IPS-20b (cell line): ENCODE data around the gene AGL.
"Not testable (repeated sequence)": the region's sequence is repeated elsewhere in the genome, so short reads cannot be mapped to it uniquely, and the experiment has no call there.

ENCODE experiments used
- H3K27ac ChIP-seq: one replicate; pipeline ENCODE4 v1.5.1; 2013; ENCODE audit warnings: low read length
- H3K27me3 ChIP-seq: 2 replicates; pipeline ENCODE4 v1.6.1; 2013; ENCODE audit warnings: mild to moderate bottlenecking, low read length, inconsistent platforms; ENCODE audit not compliant: insufficient read depth
- H3K36me3 ChIP-seq: 2 replicates; pipeline ENCODE4 v1.6.1; 2013; ENCODE audit warnings: low read depth, mild to moderate bottlenecking, inconsistent platforms, low read length, moderate library complexity; ENCODE audit not compliant: insufficient read depth
- H3K4me1 ChIP-seq: 2 replicates; pipeline ENCODE4 v1.6.1; 2013; ENCODE audit warnings: mild to moderate bottlenecking, control low read depth, inconsistent platforms, low read length, moderate library complexity; ENCODE audit not compliant: insufficient read depth
- H3K4me3 ChIP-seq: 2 replicates; pipeline ENCODE4 v1.5.1; 2013; ENCODE audit warnings: mild to moderate bottlenecking, low read length, inconsistent platforms
- H3K9ac ChIP-seq: 2 replicates; pipeline ENCODE4 v1.6.1; 2013; ENCODE audit warnings: low read depth, mild to moderate bottlenecking, inconsistent platforms, low read length, moderate library complexity
- H3K9me3 ChIP-seq: 2 replicates; pipeline ENCODE4 v1.6.1; 2013; ENCODE audit warnings: mild to moderate bottlenecking, low read depth, low read length, inconsistent platforms; ENCODE audit not compliant: insufficient read depth

AGL gene

GRCh38 chr1:99852648-99853047, 2.5 kb downstream of the AGL start:
- peaks cover 8% of the 10 kb centered on the region for H3K36me3 ChIP-seq
- peaks cover 4% of the 10 kb centered on the region; the same call in 1 of the 2 replicates for H3K4me1 ChIP-seq
- no peak overlapping the region for H3K4me3 ChIP-seq
- H3K27me3 ChIP-seq, result no peaks in the 10 kb centered on the region
- no peak overlapping the region for H3K9ac ChIP-seq
- no peak overlapping the region for H3K27ac ChIP-seq
- H3K9me3 ChIP-seq, result no peaks in the 10 kb centered on the region

DNA sequence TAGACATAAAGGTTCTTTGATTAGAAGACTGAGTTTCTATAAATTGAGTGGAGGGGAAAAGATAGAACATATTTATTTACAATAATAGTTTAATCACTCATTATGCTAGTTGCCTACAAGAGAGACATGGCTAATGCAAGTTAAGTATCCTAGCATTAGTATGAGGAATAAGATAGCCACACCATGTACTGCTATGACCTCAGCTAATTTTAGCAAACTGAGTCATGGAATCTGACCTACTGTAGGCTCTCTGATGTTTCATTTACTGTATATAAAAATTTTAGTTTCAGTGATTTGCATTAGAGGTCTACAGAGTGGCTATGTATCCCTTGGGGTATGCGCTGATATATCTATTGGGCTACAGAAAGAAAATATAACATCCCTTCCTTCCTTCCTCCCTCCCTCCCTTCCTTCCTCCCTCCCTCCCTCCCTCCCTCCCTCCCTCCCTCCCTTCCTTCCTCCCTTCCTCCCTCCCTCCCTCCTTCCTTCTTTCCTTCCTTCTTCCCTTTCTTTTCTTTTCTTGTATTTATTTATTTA, 5.8 kb downstream of the AGL start:
- Histone ChIP-seq H3K27me3 (no peaks in the 10 kb centered on the region), H3K9me3 (no peaks in the 10 kb centered on the region), H3K9ac (no peak overlapping the region), H3K27ac (no peak overlapping the region), H3K4me1 (no peaks in the 10 kb centered on the region; the same call in 1 of the 2 replicates), H3K36me3 (peaks cover 8% of the 10 kb centered on the region), H3K4me3 (no peak overlapping the region)

GRCh38 chr1:99857041-99857440, 6.9 kb downstream of the AGL start:
- H3K27ac ChIP-seq, H3K27me3 ChIP-seq, H3K4me1 ChIP-seq, H3K4me3 ChIP-seq, H3K9ac ChIP-seq, H3K9me3 ChIP-seq: not testable (repeated sequence)
- H3K36me3 ChIP-seq, result peaks cover 15% of the 10 kb centered on the region

DNA sequence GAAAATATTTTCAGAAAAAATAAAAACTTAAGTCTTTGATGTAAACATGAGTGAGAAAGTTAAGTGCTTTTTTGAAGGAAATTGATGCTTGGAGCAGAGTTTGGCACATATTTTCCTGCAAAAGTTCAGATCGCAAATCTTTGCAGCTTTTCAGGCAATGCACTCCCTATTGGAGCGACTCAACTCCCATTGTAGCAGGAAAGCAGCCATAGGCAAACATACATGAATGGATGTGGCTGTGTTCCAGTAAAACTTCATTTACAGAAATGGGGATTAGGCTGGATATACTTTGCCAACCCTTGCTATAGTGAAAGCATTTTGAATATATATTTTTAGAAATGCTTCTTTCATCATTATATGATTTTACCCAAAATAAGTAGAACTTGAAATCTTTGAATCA, 8.1 kb downstream of the AGL start:
- H3K27ac ChIP-seq, result no peak overlapping the region
- no peaks in the 10 kb centered on the region for H3K9me3 ChIP-seq
- no peak overlapping the region for H3K4me3 ChIP-seq
- H3K9ac ChIP-seq, result no peak overlapping the region
- peaks cover 16% of the 10 kb centered on the region for H3K36me3 ChIP-seq
- H3K4me1 ChIP-seq, result no peaks in the 10 kb centered on the region
- H3K27me3 ChIP-seq, result no peaks in the 10 kb centered on the region

DNA sequence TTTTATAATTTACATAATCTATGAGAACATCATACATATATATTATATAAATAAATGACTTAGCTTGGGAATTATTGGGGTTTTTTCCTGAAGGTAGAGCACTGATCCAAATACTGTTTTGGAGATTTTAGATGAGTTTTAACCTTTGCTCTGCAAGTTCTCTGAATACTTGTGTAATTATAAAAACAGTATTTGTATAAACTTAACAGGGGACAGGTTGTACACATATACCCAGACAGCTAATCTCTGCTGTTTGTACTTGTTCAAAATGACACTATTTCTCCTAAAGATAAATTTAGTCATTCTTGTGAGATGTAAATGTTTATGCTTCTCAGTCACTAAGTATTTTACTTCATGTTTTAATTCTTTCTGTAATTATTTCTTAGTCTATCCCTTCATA, 8.7 kb downstream of the AGL start:
- Histone ChIP-seq H3K9ac (no peak overlapping the region), H3K27ac (no peak overlapping the region), H3K4me1 (no peaks in the 10 kb centered on the region), H3K9me3 (no peaks in the 10 kb centered on the region), H3K36me3 (peaks cover 13% of the 10 kb centered on the region; the same call in 1 of the 2 replicates), H3K4me3 (no peak overlapping the region), H3K27me3 (no peaks in the 10 kb centered on the region)

DNA sequence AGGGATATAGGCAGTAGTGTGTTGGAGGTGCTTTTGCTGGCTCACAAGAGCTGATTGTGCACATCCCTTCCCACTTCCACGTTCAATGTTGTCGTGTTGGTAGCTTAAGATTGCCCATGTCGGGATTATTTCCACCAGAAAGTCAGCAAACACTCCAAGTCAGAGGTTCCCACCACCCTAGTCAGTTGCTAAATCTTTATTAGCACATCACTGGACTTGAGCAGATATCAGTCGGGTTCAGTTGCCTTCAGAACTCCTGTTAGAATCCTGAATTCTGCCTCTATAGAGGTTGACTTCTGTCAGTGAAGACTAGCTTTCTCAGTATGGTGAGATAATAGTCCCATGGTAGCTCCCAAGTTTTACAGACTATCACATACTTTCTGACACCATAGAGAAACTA, 10.5 kb downstream of the AGL start:
- H3K9ac ChIP-seq, result no peak overlapping the region
- no peaks in the 10 kb centered on the region for H3K9me3 ChIP-seq
- no peaks in the 10 kb centered on the region for H3K27me3 ChIP-seq
- H3K27ac ChIP-seq, result no peak overlapping the region
- H3K4me3 ChIP-seq, result no peak overlapping the region
- peaks cover 23% of the 10 kb centered on the region; the same call in 1 of the 2 replicates for H3K36me3 ChIP-seq
- H3K4me1 ChIP-seq, result no peaks in the 10 kb centered on the region

- H3K4me3 ChIP-seq, result no peak overlapping the region
- H3K27ac ChIP-seq, result no peak overlapping the region
- H3K9ac ChIP-seq, result no peak overlapping the region
- no peaks in the 10 kb centered on the region for H3K9me3 ChIP-seq
- H3K36me3 ChIP-seq, result peaks cover 10% of the 10 kb centered on the region; the same call in 1 of the 2 replicates
- H3K27me3 ChIP-seq, result no peaks in the 10 kb centered on the region
- H3K4me1 ChIP-seq, result no peaks in the 10 kb centered on the region
Observed at GRCh38 chr1:99867682-99868081, 17.5 kb downstream of the AGL start.

GRCh38 chr1:99869304-99869703, 19.1 kb downstream of the AGL start:
- no peak overlapping the region for H3K4me3 ChIP-seq
- no peaks in the 10 kb centered on the region for H3K4me1 ChIP-seq
- no peak overlapping the region for H3K27ac ChIP-seq
- no peaks in the 10 kb centered on the region for H3K9me3 ChIP-seq
- no peak overlapping the region for H3K9ac ChIP-seq
- no peaks in the 10 kb centered on the region for H3K27me3 ChIP-seq
- H3K36me3 ChIP-seq, result peaks cover 10% of the 10 kb centered on the region; the same call in 1 of the 2 replicates

GRCh38 chr1:99869723-99870122, 19.6 kb downstream of the AGL start:
- Histone ChIP-seq H3K4me1 (no peaks in the 10 kb centered on the region), H3K4me3 (no peak overlapping the region), H3K36me3 (peaks cover 6% of the 10 kb centered on the region; the same call in 1 of the 2 replicates), H3K27me3 (no peaks in the 10 kb centered on the region), H3K9ac (no peak overlapping the region), H3K27ac (no peak overlapping the region), H3K9me3 (no peaks in the 10 kb centered on the region)

GRCh38 chr1:99872063-99872462, 21.9 kb downstream of the AGL start:
- H3K27ac ChIP-seq, result no peak overlapping the region
- H3K27me3 ChIP-seq, result no peaks in the 10 kb centered on the region
- H3K9me3 ChIP-seq, result no peaks in the 10 kb centered on the region
- no peak overlapping the region for H3K4me3 ChIP-seq
- H3K4me1 ChIP-seq, result no peaks in the 10 kb centered on the region
- H3K36me3 ChIP-seq, result peaks cover 5% of the 10 kb centered on the region
- H3K9ac ChIP-seq, result no peak overlapping the region

- Histone ChIP-seq H3K9ac (no peak overlapping the region), H3K4me1 (no peaks in the 10 kb centered on the region), H3K27ac (no peak overlapping the region), H3K9me3 (no peaks in the 10 kb centered on the region), H3K36me3 (peaks cover 21% of the 10 kb centered on the region), H3K4me3 (no peak overlapping the region), H3K27me3 (no peaks in the 10 kb centered on the region)
Observed at GRCh38 chr1:99877568-99877967, 27.4 kb downstream of the AGL start.

GRCh38 chr1:99886179-99886578, 36.0 kb downstream of the AGL start:
- H3K9me3 ChIP-seq, result peaks cover 10% of the 10 kb centered on the region
- peaks cover 4% of the 10 kb centered on the region; the same call in 1 of the 2 replicates for H3K4me1 ChIP-seq
- H3K9ac ChIP-seq, result no peak overlapping the region
- H3K27ac ChIP-seq, result no peak overlapping the region
- no peaks in the 10 kb centered on the region for H3K27me3 ChIP-seq
- no peak overlapping the region for H3K4me3 ChIP-seq
- peaks cover 42% of the 10 kb centered on the region for H3K36me3 ChIP-seq
